HEK293 (cell line): ENCODE data around the gene SMIM44.

Experiments used
- CTCF ChIP-seq: fragments of 450-650 bp; formaldehyde crosslinking; IDR thresholded peaks from 2 replicates; pipeline ENCODE4 v1.5.1; 2016; ENCODE audit warnings: missing biosample characterization, missing genetic modification characterization
- ZNF169 ChIP-seq: fragments of 450-650 bp; formaldehyde crosslinking; IDR thresholded peaks from 2 replicates; pipeline ENCODE4 v1.5.1; 2016; ENCODE audit warnings: missing biosample characterization, missing genetic modification characterization

GRCh38 chr19:3514930-3515329 is 31.7 kb upstream of the SMIM44 start:
- TF ChIP-seq ZNF169 (tag by site-specific recombination) (no peak), CTCF (tag by site-specific recombination) (no peak)
